ENCODE measurements around the gene ZNF592.

ZNF592 gene

DNA sequence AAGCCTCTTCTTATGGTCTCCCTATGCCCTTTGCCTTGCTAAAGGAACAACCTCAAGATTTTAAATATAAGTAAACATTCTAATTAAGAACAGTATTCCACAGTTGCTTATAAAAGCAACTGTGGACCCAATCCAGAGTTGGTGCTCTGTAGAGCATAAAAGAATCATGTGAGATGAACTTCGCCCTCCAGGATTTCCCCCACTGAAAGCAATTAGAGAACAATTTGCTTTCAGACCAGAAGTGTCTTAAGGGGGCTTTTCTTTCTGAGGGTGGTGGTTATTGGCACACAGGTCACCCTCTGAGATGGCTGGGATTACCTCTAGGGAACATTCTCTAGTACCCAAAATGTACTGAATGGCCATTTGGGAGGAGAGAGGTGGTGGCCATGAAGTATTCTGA is 10.6 kb downstream of the ZNF592 start:
- no peak for DNase-seq
- Histone ChIP-seq H3K4me3 (ENCODE audit: insufficient read depth, low read depth, low read length, poor library complexity, severe bottlenecking) (no peak overlapping the region), H3K9me3 (ENCODE audit: control insufficient read depth, low read length) (no peaks in the 10 kb centered on the region), H3K27ac (ENCODE audit: insufficient read depth, low read length, poor library complexity, severe bottlenecking) (no peak overlapping the region), H3K27me3 (replicated peaks; ENCODE audit: control insufficient read depth, insufficient read depth, low read length, poor library complexity, severe bottlenecking) (no peaks in the 10 kb centered on the region), H3K4me1 (ENCODE audit: control insufficient read depth, insufficient read depth, low read length, poor library complexity, severe bottlenecking) (peaks cover 38% of the 10 kb centered on the region), H3K36me3 (ENCODE audit: control insufficient read depth, insufficient read depth, low read length) (no peaks in the 10 kb centered on the region)

GRCh38 chr15:84760219-84760618 is 11.8 kb downstream of the ZNF592 start:
- H3K36me3 ChIP-seq (ENCODE audit: control insufficient read depth, insufficient read depth, low read length): no peaks in the 10 kb centered on the region
- H3K4me1 ChIP-seq (ENCODE audit: control insufficient read depth, insufficient read depth, low read length, poor library complexity, severe bottlenecking): peaks cover 36% of the 10 kb centered on the region
- H3K9me3 ChIP-seq (ENCODE audit: control insufficient read depth, low read length): no peaks in the 10 kb centered on the region
- no peak overlapping the region for H3K27ac ChIP-seq (ENCODE audit: insufficient read depth, low read length, poor library complexity, severe bottlenecking)
- no peaks in the 10 kb centered on the region for H3K27me3 ChIP-seq (replicated peaks; ENCODE audit: control insufficient read depth, insufficient read depth, low read length, poor library complexity, severe bottlenecking)
- DNase-seq: no peak
- no peak overlapping the region for H3K4me3 ChIP-seq (ENCODE audit: insufficient read depth, low read depth, low read length, poor library complexity, severe bottlenecking)

GRCh38 chr15:84761607-84762131 is 13.3 kb downstream of the ZNF592 start:
- Histone ChIP-seq H3K36me3 (ENCODE audit: control insufficient read depth, insufficient read depth, low read length) (peaks cover 7% of the 10 kb centered on the region), H3K9me3 (ENCODE audit: control insufficient read depth, low read length) (no peaks in the 10 kb centered on the region), H3K4me3 (ENCODE audit: insufficient read depth, low read depth, low read length, poor library complexity, severe bottlenecking) (no peak overlapping the region), H3K4me1 (ENCODE audit: control insufficient read depth, insufficient read depth, low read length, poor library complexity, severe bottlenecking) (peaks cover 31% of the 10 kb centered on the region), H3K27ac (ENCODE audit: insufficient read depth, low read length, poor library complexity, severe bottlenecking) (peak overlapping the region; percentile 26), H3K27me3 (replicated peaks; ENCODE audit: control insufficient read depth, insufficient read depth, low read length, poor library complexity, severe bottlenecking) (no peaks in the 10 kb centered on the region)
- DNase-seq: no peak

GRCh38 chr15:84762840-84763572 is 14.6 kb downstream of the ZNF592 start:
- Histone ChIP-seq H3K9me3 (ENCODE audit: control insufficient read depth, low read length) (no peaks in the 10 kb centered on the region), H3K27ac (ENCODE audit: insufficient read depth, low read length, poor library complexity, severe bottlenecking) (no peak overlapping the region), H3K4me3 (ENCODE audit: insufficient read depth, low read depth, low read length, poor library complexity, severe bottlenecking) (no peak overlapping the region), H3K27me3 (replicated peaks; ENCODE audit: control insufficient read depth, insufficient read depth, low read length, poor library complexity, severe bottlenecking) (no peaks in the 10 kb centered on the region), H3K4me1 (ENCODE audit: control insufficient read depth, insufficient read depth, low read length, poor library complexity, severe bottlenecking) (peaks cover 31% of the 10 kb centered on the region), H3K36me3 (ENCODE audit: control insufficient read depth, insufficient read depth, low read length) (peaks cover 11% of the 10 kb centered on the region)
- DNase-seq: no peak

- Histone ChIP-seq H3K36me3 (ENCODE audit: control insufficient read depth, insufficient read depth, low read length) (peaks cover 11% of the 10 kb centered on the region), H3K4me1 (ENCODE audit: control insufficient read depth, insufficient read depth, low read length, poor library complexity, severe bottlenecking) (peaks cover 22% of the 10 kb centered on the region), H3K27me3 (replicated peaks; ENCODE audit: control insufficient read depth, insufficient read depth, low read length, poor library complexity, severe bottlenecking) (no peaks in the 10 kb centered on the region), H3K27ac (ENCODE audit: insufficient read depth, low read length, poor library complexity, severe bottlenecking) (no peak overlapping the region), H3K4me3 (ENCODE audit: insufficient read depth, low read depth, low read length, poor library complexity, severe bottlenecking) (no peak overlapping the region), H3K9me3 (ENCODE audit: control insufficient read depth, low read length) (no peaks in the 10 kb centered on the region)
- no peak for DNase-seq
These were observed 16.2 kb downstream of the ZNF592 start for GRCh38 chr15:84764585-84764984.

DNA sequence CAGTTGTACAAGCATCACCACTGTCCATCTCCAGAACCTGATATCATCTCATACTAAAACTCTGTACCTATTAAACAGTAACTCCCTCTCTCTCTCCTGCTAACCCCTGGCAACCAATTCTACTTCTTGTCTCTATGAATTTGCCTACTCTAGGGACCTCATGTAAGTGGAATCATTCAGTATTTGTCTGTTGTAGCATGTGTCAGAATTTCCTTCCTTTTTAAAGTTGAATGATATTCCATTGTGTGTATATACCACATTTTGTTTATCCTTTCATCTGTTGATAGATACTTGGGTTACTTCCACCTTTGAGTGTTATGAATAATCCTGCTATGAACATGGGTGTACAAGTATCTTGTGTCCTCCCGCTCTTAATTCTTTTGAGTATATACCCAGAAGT is 16.6 kb downstream of the ZNF592 start:
- Histone ChIP-seq H3K27me3 (replicated peaks; ENCODE audit: control insufficient read depth, insufficient read depth, low read length, poor library complexity, severe bottlenecking) (no peaks in the 10 kb centered on the region), H3K9me3 (ENCODE audit: control insufficient read depth, low read length) (no peaks in the 10 kb centered on the region), H3K4me3 (ENCODE audit: insufficient read depth, low read depth, low read length, poor library complexity, severe bottlenecking) (no peak overlapping the region), H3K27ac (ENCODE audit: insufficient read depth, low read length, poor library complexity, severe bottlenecking) (no peak overlapping the region), H3K4me1 (ENCODE audit: control insufficient read depth, insufficient read depth, low read length, poor library complexity, severe bottlenecking) (peaks cover 19% of the 10 kb centered on the region), H3K36me3 (ENCODE audit: control insufficient read depth, insufficient read depth, low read length) (peaks cover 11% of the 10 kb centered on the region)
- no peak for DNase-seq

- Histone ChIP-seq H3K4me1 (ENCODE audit: control insufficient read depth, insufficient read depth, low read length, poor library complexity, severe bottlenecking) (peaks cover 12% of the 10 kb centered on the region), H3K27ac (ENCODE audit: insufficient read depth, low read length, poor library complexity, severe bottlenecking) (no peak overlapping the region), H3K9me3 (ENCODE audit: control insufficient read depth, low read length) (no peaks in the 10 kb centered on the region), H3K36me3 (ENCODE audit: control insufficient read depth, insufficient read depth, low read length) (peaks cover 11% of the 10 kb centered on the region), H3K27me3 (replicated peaks; ENCODE audit: control insufficient read depth, insufficient read depth, low read length, poor library complexity, severe bottlenecking) (no peaks in the 10 kb centered on the region), H3K4me3 (ENCODE audit: insufficient read depth, low read depth, low read length, poor library complexity, severe bottlenecking) (no peak overlapping the region)
- no peak for DNase-seq
These were observed 17.3 kb downstream of the ZNF592 start for GRCh38 chr15:84765675-84766074.

DNA sequence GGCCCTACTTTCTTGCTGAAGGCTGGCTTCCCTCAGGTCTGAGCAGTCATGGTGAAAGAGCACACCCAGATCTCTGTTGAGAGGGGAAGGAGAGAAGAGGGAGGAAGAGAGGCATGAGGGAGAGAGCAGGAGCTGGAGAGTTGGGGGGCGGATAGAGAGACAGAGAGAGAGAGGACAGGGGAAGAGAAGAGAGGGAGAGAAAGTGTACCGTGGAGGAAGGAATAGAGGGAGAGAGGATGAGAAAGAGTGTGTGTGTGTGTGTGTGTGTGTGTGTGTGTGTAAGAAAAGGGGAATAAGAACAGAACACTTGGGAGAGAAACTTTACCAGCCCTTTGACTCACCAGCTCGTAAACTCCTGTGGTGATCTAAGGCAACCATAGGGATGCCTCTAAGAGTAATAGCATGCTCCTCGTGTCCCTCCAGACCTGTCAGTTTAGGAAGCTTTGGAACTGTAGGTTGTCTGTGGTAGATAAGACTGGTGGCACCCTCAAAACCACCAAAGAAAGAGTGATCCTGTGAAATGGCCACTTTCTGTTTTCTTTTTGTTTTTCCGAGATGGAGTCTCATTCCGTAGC is 18.2 kb downstream of the ZNF592 start:
- Histone ChIP-seq H3K27me3 (replicated peaks; ENCODE audit: control insufficient read depth, insufficient read depth, low read length, poor library complexity, severe bottlenecking) (no peaks in the 10 kb centered on the region), H3K9me3 (ENCODE audit: control insufficient read depth, low read length) (no peaks in the 10 kb centered on the region), H3K27ac (ENCODE audit: insufficient read depth, low read length, poor library complexity, severe bottlenecking) (no peak overlapping the region), H3K4me3 (ENCODE audit: insufficient read depth, low read depth, low read length, poor library complexity, severe bottlenecking) (no peak overlapping the region), H3K36me3 (ENCODE audit: control insufficient read depth, insufficient read depth, low read length) (peaks cover 11% of the 10 kb centered on the region), H3K4me1 (ENCODE audit: control insufficient read depth, insufficient read depth, low read length, poor library complexity, severe bottlenecking) (peaks cover 4% of the 10 kb centered on the region)
- no peak for DNase-seq

GRCh38 chr15:84772031-84772430 is 23.6 kb downstream of the ZNF592 start:
- Histone ChIP-seq H3K27ac (ENCODE audit: insufficient read depth, low read length, poor library complexity, severe bottlenecking) (peak overlapping the region; percentile 3), H3K36me3 (ENCODE audit: control insufficient read depth, insufficient read depth, low read length) (peaks cover 12% of the 10 kb centered on the region), H3K4me3 (ENCODE audit: insufficient read depth, low read depth, low read length, poor library complexity, severe bottlenecking) (no peak overlapping the region), H3K4me1 (ENCODE audit: control insufficient read depth, insufficient read depth, low read length, poor library complexity, severe bottlenecking) (no peaks in the 10 kb centered on the region), H3K9me3 (ENCODE audit: control insufficient read depth, low read length) (no peaks in the 10 kb centered on the region), H3K27me3 (replicated peaks; ENCODE audit: control insufficient read depth, insufficient read depth, low read length, poor library complexity, severe bottlenecking) (no peaks in the 10 kb centered on the region)
- no peak for DNase-seq

- no peak for DNase-seq
- H3K4me3 ChIP-seq (ENCODE audit: insufficient read depth, low read depth, low read length, poor library complexity, severe bottlenecking): no peak overlapping the region
- H3K36me3 ChIP-seq (ENCODE audit: control insufficient read depth, insufficient read depth, low read length): peaks cover 9% of the 10 kb centered on the region
- peak overlapping the region; percentile 3 for H3K27ac ChIP-seq (ENCODE audit: insufficient read depth, low read length, poor library complexity, severe bottlenecking)
- H3K4me1 ChIP-seq (ENCODE audit: control insufficient read depth, insufficient read depth, low read length, poor library complexity, severe bottlenecking): no peaks in the 10 kb centered on the region
- H3K27me3 ChIP-seq (replicated peaks; ENCODE audit: control insufficient read depth, insufficient read depth, low read length, poor library complexity, severe bottlenecking): no peaks in the 10 kb centered on the region
- no peaks in the 10 kb centered on the region for H3K9me3 ChIP-seq (ENCODE audit: control insufficient read depth, low read length)
These were observed 24.1 kb downstream of the ZNF592 start for GRCh38 chr15:84772467-84772866.
